Lower leg skin (tissue), 3 donors: ENCODE measurements around the gene STK38L.

Experiments used
- CTCF ChIP-seq, 3 donors: fragments of 450-650 bp; IDR thresholded peaks; one replicate each; pipeline ENCODE4 v1.5.1; 2016; ENCODE audit warnings: antibody characterized with exemption in 3 of 3, mild to moderate bottlenecking in 3 of 3, moderate library complexity in 2 of 3
- POLR2A ChIP-seq, 2 donors: fragments of 450-650 bp; IDR thresholded peaks; one replicate each; pipeline ENCODE4 v1.6.1; 2016 to 2017; ENCODE audit warnings: antibody characterized with exemption in 2 of 2, mild to moderate bottlenecking in 1 of 2, moderate library complexity in 1 of 2

- TF ChIP-seq CTCF (IDR thresholded peaks at IDR 0.05) (no peak), POLR2A (IDR thresholded peaks at IDR 0.05) (no peak)
Measured at GRCh38 chr12:27296674-27297073, 52.6 kb downstream of the STK38L start.
